Right lobe of liver (tissue), 6 donors: ENCODE results near the gene MSS51. TPM values are rescaled to one million over a fixed set of nuclear protein-coding genes. Genes with fewer than 3 reads are reported as not detected.

ENCODE experiments used
- ATAC-seq, 4 donors: fragments of 200-7000 bp; cut with Tn5 transposase; one replicate each; pipeline ENCODE4 v1.9.1; 2020; ENCODE audit warnings: mild to moderate bottlenecking in 4 of 4, moderate library complexity in 4 of 4
- DNase-seq, 3 donors: peaks; one replicate each; pipeline ENCODE4 v3.0.0-alpha.2; 2020
- H3K27ac ChIP-seq, 3 donors: fragments of 200-600 bp; one replicate each; pipeline ENCODE4 v1.8.0; 2022
- H3K27me3 ChIP-seq, 2 donors: fragments of 200-600 bp; one replicate each; pipeline ENCODE4 v1.8.0; 2022
- H3K36me3 ChIP-seq, 4 donors: fragments of 200-600 bp; sonication (generic) in 1 of 4; one replicate each; pipeline versions ENCODE4 v1.5.1 to v1.8.0; 2017 to 2022; ENCODE audit warnings: control low read depth in 1 of 4
- H3K4me1 ChIP-seq, 4 donors: fragments of 200-600 bp; sonication (generic) in 1 of 4; one replicate each; pipeline versions ENCODE4 v1.5.1 to v1.8.0; 2017 to 2022; ENCODE audit warnings: control low read depth in 1 of 4
- H3K4me3 ChIP-seq, 3 donors: fragments of 200-600 bp; one replicate each; pipeline ENCODE4 v1.8.0; 2022
- H3K9me3 ChIP-seq, 4 donors: fragments of 200-600 bp; sonication (generic) in 1 of 4; one replicate each; pipeline versions ENCODE4 v1.5.1 to v1.8.0; 2017 to 2022; ENCODE audit warnings: control low read depth in 1 of 4
- CTCF ChIP-seq, 4 donors: fragments of 200-600 bp in 3 of 4; fragments of 450-650 bp in 1 of 4; IDR thresholded peaks; one replicate each; pipeline versions ENCODE4 v1.5.1 to v1.8.0; 2016 to 2022; ENCODE audit warnings: antibody characterized with exemption in 4 of 4, mild to moderate bottlenecking in 2 of 4
- POLR2A ChIP-seq: fragments of 450-650 bp; IDR thresholded peaks from one replicate; pipeline ENCODE4 v1.6.1; 2017; ENCODE audit warnings: antibody characterized with exemption, mild to moderate bottlenecking
- WGBS: methylation state at CpG from one replicate; pipeline ENCODE4 v1.1.6; 2018; ENCODE audit warnings: low coverage, low lambda C conversion rate; ENCODE audit not compliant: insufficient coverage; ENCODE audit errors: missing lambda C conversion rate; 5-methylcytosine and 5-hydroxymethylcytosine counted together
- intact Hi-C, 2 donors: fragments of 100-400 bp; cut with DNase I; formaldehyde crosslinking; loops; one replicate each; pipeline versions ENCODE4 v1.11.2 to v1.14.1; 2022
- total RNA-seq, 6 experiments: library from RNA; depleted of rRNA in 2 of 6; stranded (reverse); fragments of >200 nt in 2 of 6; fragmentation: NEBNext Ultra II Directional in 3 of 6; extraction: Animal tissue kit (Norgen Biotek cat#: 25700) in 3 of 6; gene quantifications; one replicate each; pipeline versions ENCODE4 v1.1.0 to v1.2.4, GENCODE V29; 2016 to 2023
- donor health status: DM: no; HTN: yes; CAD: no.
- donor health status: DM: no; HTN: no; CAD: no.
- donor health status: DM: no; HTN: no; CAD: no.
- donor health status: DM: no; HTN: yes; CAD: no.
- donor health status: DM: no; HTN: yes; CAD: no.

Gene MSS51
- total RNA-seq, 6 experiments from 2014 or later = 0.19 to 0.73 (median 0.62) TPM

GRCh38 chr10:73408061-73408460, 25.3 kb downstream of the MSS51 start:
- intact Hi-C loops = no loop called here
- ATAC-seq (no peak), DNase-seq (no peak)
- H3K9me3 ChIP-seq = no peaks in the 10 kb centered on the region
- H3K4me1 ChIP-seq = peaks cover 0 to 30% (median 0%) of the 10 kb centered on the region in 4 donors
- H3K36me3 ChIP-seq = peaks cover 0 to 10% (median 0%) of the 10 kb centered on the region in 4 donors
- no peaks in the 10 kb centered on the region for H3K27me3 ChIP-seq
- WGBS = 90% methylated on average over 4 of the region's 5 CpGs
- H3K27ac ChIP-seq = no peak overlapping the region
- TF ChIP-seq POLR2A (no peak), CTCF (IDR thresholded peaks at IDR 0.05) (no peak)
- H3K4me3 ChIP-seq = no peak overlapping the region

GRCh38 chr10:73407495-73407894, 25.9 kb downstream of the MSS51 start:
- Histone ChIP-seq H3K27me3 (no peaks in the 10 kb centered on the region), H3K4me1 (peaks cover 0 to 30% (median 0%) of the 10 kb centered on the region in 4 donors), H3K36me3 (peaks cover 0 to 10% (median 0%) of the 10 kb centered on the region in 4 donors), H3K9me3 (no peaks in the 10 kb centered on the region), H3K4me3 (no peak overlapping the region), H3K27ac (no peak overlapping the region)
- WGBS = 78% methylated on average over 1 of the region's 1 CpG
- intact Hi-C loops = no loop called here
- ATAC-seq (no peak), DNase-seq (no peak)
- no peak for TF ChIP-seq POLR2A
- TF ChIP-seq CTCF (IDR thresholded peaks at IDR 0.05) = no peak

GRCh38 chr10:73406846-73407245, 26.5 kb downstream of the MSS51 start:
- Histone ChIP-seq H3K9me3 (no peaks in the 10 kb centered on the region), H3K27ac (no peak overlapping the region), H3K4me3 (no peak overlapping the region), H3K36me3 (peaks cover 0 to 10% (median 0%) of the 10 kb centered on the region in 4 donors), H3K4me1 (peaks cover 0 to 23% (median 0%) of the 10 kb centered on the region in 4 donors), H3K27me3 (no peaks in the 10 kb centered on the region)
- DNase-seq (no peak), ATAC-seq (no peak)
- intact Hi-C loops = no loop called here
- 89% methylated on average over 5 of the region's 5 CpGs for WGBS
- TF ChIP-seq POLR2A (no peak), CTCF (IDR thresholded peaks at IDR 0.05) (no peak)

- Histone ChIP-seq H3K36me3 (peaks cover 0 to 10% (median 0%) of the 10 kb centered on the region in 4 donors), H3K4me1 (peaks cover 0 to 21% (median 0%) of the 10 kb centered on the region in 4 donors), H3K27me3 (no peaks in the 10 kb centered on the region), H3K27ac (no peak overlapping the region), H3K4me3 (no peak overlapping the region), H3K9me3 (no peaks in the 10 kb centered on the region)
- DNase-seq (no peak), ATAC-seq (no peak)
- 91% methylated on average over 3 of the region's 3 CpGs for WGBS
- intact Hi-C loops = no loop called here
- no peak for TF ChIP-seq POLR2A
- TF ChIP-seq CTCF (IDR thresholded peaks at IDR 0.05) = no peak
These were observed 27.8 kb downstream of the MSS51 start for GRCh38 chr10:73405556-73405955.

GRCh38 chr10:73404690-73405089, 28.7 kb downstream of the MSS51 start:
- H3K9me3 ChIP-seq = no peaks in the 10 kb centered on the region
- TF ChIP-seq POLR2A = no peak
- no peak for TF ChIP-seq CTCF (IDR thresholded peaks at IDR 0.05)
- WGBS = 93% methylated on average over 9 of the region's 9 CpGs
- H3K36me3 ChIP-seq = peaks cover 0 to 10% (median under 1%) of the 10 kb centered on the region in 4 donors
- H3K27ac ChIP-seq = no peak overlapping the region
- H3K27me3 ChIP-seq = no peaks in the 10 kb centered on the region
- intact Hi-C loops = no loop called here
- H3K4me1 ChIP-seq = peaks cover 0 to 14% (median 0%) of the 10 kb centered on the region in 4 donors
- DNase-seq (no peak), ATAC-seq (no peak)
- H3K4me3 ChIP-seq = no peak overlapping the region
